WTC11 (cell line): Measurements from ENCODE around the gene ZNF205. TPM values are rescaled to one million over a fixed set of nuclear protein-coding genes. Genes with fewer than 3 reads are reported as not detected.
A peak's percentile ranks its signal among the peaks of the same experiment; 100 is the strongest.

Experiments
- ATAC-seq: fragments of 200-7000 bp; cut with Tn5 transposase; 2 replicates; pipeline ENCODE4 v1.10.0; 2021; ENCODE audit warnings: mild to moderate bottlenecking, moderate library complexity
- CTCF ChIA-PET: fragments of 300-600 bp; sonication (Branson Sonifier 250); formaldehyde crosslinking; loops from one replicate; lab custom pipeline; 2021; ENCODE audit warnings: antibody characterized with exemption; lab: Charles Lee
- POLR2A ChIA-PET: fragments of 350-600 bp; sonication (Branson Sonifier 250); formaldehyde crosslinking; loops from one replicate; lab custom pipeline; 2021; ENCODE audit warnings: antibody characterized with exemption; lab: Charles Lee
- DNase-seq: peaks from one replicate; pipeline ENCODE4 v3.0.0; 2021; ENCODE audit warnings: low spot score
- H3K27ac Mint-ChIP-seq: 2 replicates; pipeline ENCODE4 v1.8.0; 2021; ENCODE audit warnings: mixed read lengths
- H3K27me3 Mint-ChIP-seq: 2 replicates; pipeline ENCODE4 v1.8.0; 2021; ENCODE audit warnings: low read depth, mild to moderate bottlenecking, moderate library complexity, mixed read lengths
- H3K36me3 Mint-ChIP-seq: 2 replicates; pipeline ENCODE4 v1.8.0; 2021; ENCODE audit warnings: mixed read lengths
- H3K4me1 Mint-ChIP-seq: 2 replicates; pipeline ENCODE4 v1.8.0; 2022; ENCODE audit warnings: mixed read lengths
- H3K4me3 Mint-ChIP-seq: 2 replicates; pipeline ENCODE4 v1.8.0; 2021; ENCODE audit warnings: mild to moderate bottlenecking, moderate library complexity, mixed read lengths
- H3K9me3 Mint-ChIP-seq: 2 replicates; pipeline ENCODE4 v1.8.0; 2021; ENCODE audit warnings: mixed read lengths
- ARID4B ChIP-seq: sonication (generic); formaldehyde crosslinking; IDR thresholded peaks from 2 replicates; pipeline ENCODE4 v1.8.0; 2023; ENCODE audit warnings: missing genetic modification reagents, mild to moderate bottlenecking, borderline replicate concordance
- CREM ChIP-seq: sonication (generic); formaldehyde crosslinking; IDR thresholded peaks from 2 replicates; pipeline ENCODE4 v1.8.1; 2022; ENCODE audit warnings: mild to moderate bottlenecking, missing genetic modification reagents, moderate library complexity
- ELF4 ChIP-seq: sonication (generic); formaldehyde crosslinking; IDR thresholded peaks from 2 replicates; pipeline ENCODE4 v1.8.1; 2022; ENCODE audit warnings: low read depth, mild to moderate bottlenecking, moderate library complexity, missing genetic modification reagents
- ETV6 ChIP-seq: sonication (generic); formaldehyde crosslinking; IDR thresholded peaks from 2 replicates; pipeline ENCODE4 v1.8.1; 2022; ENCODE audit warnings: mild to moderate bottlenecking, missing genetic modification reagents
- FOXK1 ChIP-seq: sonication (generic); formaldehyde crosslinking; IDR thresholded peaks from 2 replicates; pipeline ENCODE4 v1.8.0; 2022; ENCODE audit warnings: mild to moderate bottlenecking, moderate library complexity, missing genetic modification reagents
- FOXP1 ChIP-seq: sonication (generic); formaldehyde crosslinking; IDR thresholded peaks from 2 replicates; pipeline ENCODE4 v1.8.0; 2022; ENCODE audit warnings: missing genetic modification reagents, mild to moderate bottlenecking, moderate library complexity, borderline replicate concordance
- MAX ChIP-seq: sonication (generic); formaldehyde crosslinking; IDR thresholded peaks from 2 replicates; pipeline ENCODE4 v1.8.0; 2022; ENCODE audit warnings: mild to moderate bottlenecking, missing genetic modification reagents
- MXD4 ChIP-seq: fragments of 250-450 bp; sonication (Bioruptor Pico); IDR thresholded peaks from 2 replicates; pipeline ENCODE4 v1.8.0; 2021; ENCODE audit warnings: mild to moderate bottlenecking, moderate library complexity, borderline replicate concordance
- OVOL2 ChIP-seq: fragments of 250-450 bp; sonication (Bioruptor Pico); IDR thresholded peaks from 2 replicates; pipeline ENCODE4 v1.9.0; 2021; ENCODE audit warnings: mild to moderate bottlenecking, borderline replicate concordance
- RELA ChIP-seq: sonication (generic); formaldehyde crosslinking; IDR thresholded peaks from 2 replicates; pipeline ENCODE4 v1.8.1; 2022; ENCODE audit warnings: missing genetic modification reagents, mild to moderate bottlenecking, borderline replicate concordance
- USF1 ChIP-seq: sonication (generic); formaldehyde crosslinking; IDR thresholded peaks from 2 replicates; pipeline ENCODE4 v1.8.0; 2022; ENCODE audit warnings: mild to moderate bottlenecking, missing genetic modification reagents
- USF2 ChIP-seq: sonication (generic); formaldehyde crosslinking; IDR thresholded peaks from 2 replicates; pipeline ENCODE4 v1.8.1; 2023; ENCODE audit warnings: mild to moderate bottlenecking, missing genetic modification reagents, moderate library complexity
- ZBTB21 ChIP-seq: sonication (generic); formaldehyde crosslinking; IDR thresholded peaks from 2 replicates; pipeline ENCODE4 v1.8.1; 2023; ENCODE audit warnings: mild to moderate bottlenecking, missing genetic modification reagents, borderline replicate concordance
- ZNF219 ChIP-seq: sonication (generic); formaldehyde crosslinking; IDR thresholded peaks from 2 replicates; pipeline ENCODE4 v1.8.0; 2023; ENCODE audit warnings: missing genetic modification reagents, mild to moderate bottlenecking, borderline replicate concordance
- ZNF317 ChIP-seq: sonication (generic); formaldehyde crosslinking; IDR thresholded peaks from 2 replicates; pipeline ENCODE4 v1.8.1; 2023; ENCODE audit warnings: low read depth, mild to moderate bottlenecking, moderate library complexity, missing genetic modification reagents, borderline replicate concordance
- ZNF396 ChIP-seq: fragments of 250-450 bp; sonication (Bioruptor Pico); IDR thresholded peaks from 2 replicates; pipeline ENCODE4 v1.8.0; 2021; ENCODE audit warnings: mild to moderate bottlenecking, moderate library complexity, borderline replicate concordance
- ZNF416 ChIP-seq: fragments of 250-450 bp; sonication (Bioruptor Pico); IDR thresholded peaks from 2 replicates; pipeline ENCODE4 v1.9.0; 2021; ENCODE audit warnings: mild to moderate bottlenecking, inconsistent platforms
- ZNF425 ChIP-seq: fragments of 250-450 bp; sonication (Bioruptor Pico); conservative IDR thresholded peaks from 2 replicates; pipeline ENCODE4 v1.9.0; 2021; ENCODE audit warnings: mild to moderate bottlenecking
- total RNA-seq: library from RNA; stranded (reverse); gene quantifications from 3 replicates; pipeline ENCODE4 v1.2.3, GENCODE V29; 2021

Gene ZNF205
- total RNA-seq, 1 experiment from 2014 or later = 22.7 TPM

- TF ChIP-seq USF2 (CRISPR knock-in tag) = 0 out of 2 replicates have a peak, but pooled peaks have one; percentile 10
- TF ChIP-seq ARID4B (CRISPR knock-in tag) = peak; percentile 43; the same call in 1 of the 2 replicates
- no peak for TF ChIP-seq ZNF425 (CRISPR knock-in tag)
- TF ChIP-seq ZNF396 (CRISPR knock-in tag) = no peak
- no peak for TF ChIP-seq ZBTB21 (CRISPR knock-in tag)
- TF ChIP-seq ZNF219 (CRISPR knock-in tag) = no peak
Observed at GRCh38 chr16:3150346-3151218, 38.2 kb downstream of the ZNF205 start (continued).

- TF ChIP-seq MAX (CRISPR knock-in tag) (no peak), OVOL2 (CRISPR knock-in tag) (no peak), ELF4 (CRISPR knock-in tag) (no peak), ETV6 (CRISPR knock-in tag) (no peak)
- TF ChIP-seq, all 79 proteins: peak for 0
- Mint-ChIP-seq H3K4me1 (peaks cover 7% of the 10 kb centered on the region), H3K36me3 (no peaks in the 10 kb centered on the region), H3K9me3 (no peaks in the 10 kb centered on the region), H3K27me3 (peaks cover 38% of the 10 kb centered on the region), H3K4me3 (peak overlapping the region; percentile 93), H3K27ac (peak overlapping the region; percentile 94)
- POLR2A ChIA-PET = interaction anchor here (5.9 kb wide), 1 partner anchor 20 kb away, joined by 46 read pairs; no protein-coding TSS in a partner anchor
- ATAC-seq (no peak), DNase-seq (no peak)
- CTCF ChIA-PET = interaction anchor here (0.5 to 4.7 kb wide), 15 partner anchors 9 to 292 kb away, joined by 3 to 75 read pairs (median 12); partner anchors contain the start of genes NAA60, OR1F1, ZNF213 and ZNF597
Observed at GRCh38 chr16:3152027-3152276, 39.6 kb downstream of the ZNF205 start.

GRCh38 chr16:3152277-3152990, 40.0 kb downstream of the ZNF205 start:
- Mint-ChIP-seq H3K4me3 (peak overlapping the region; percentile 93), H3K27ac (peak overlapping the region; percentile 94), H3K36me3 (no peaks in the 10 kb centered on the region), H3K9me3 (no peaks in the 10 kb centered on the region), H3K27me3 (peaks cover 43% of the 10 kb centered on the region), H3K4me1 (peaks cover 7% of the 10 kb centered on the region)
- CTCF ChIA-PET = interaction anchor here (0.5 to 4.7 kb wide), 17 partner anchors 8 to 291 kb away, joined by 3 to 75 read pairs (median 7); partner anchors contain the start of genes NAA60, OR1F1, ZNF213 and ZNF597
- POLR2A ChIA-PET = interaction anchor here (0.6 to 5.9 kb wide), 2 partner anchors 20 to 1699 kb away, joined by 4 to 46 read pairs; no protein-coding TSS in a partner anchor
- DNase-seq (peak; percentile 98), ATAC-seq (peak; percentile 6)
- no peak for TF ChIP-seq RELA
- TF ChIP-seq FOXK1 (CRISPR knock-in tag) = 0 out of 2 replicates have a peak, but pooled peaks have one; percentile 40
- no peak for TF ChIP-seq ZNF416
- TF ChIP-seq CREM (CRISPR knock-in tag) = peak; percentile 69; the same call in 1 of the 2 replicates
- no peak for TF ChIP-seq MXD4
- peak; percentile 79 for TF ChIP-seq MAX (CRISPR knock-in tag)
- 0 out of 2 replicates have a peak, but pooled peaks have one; percentile 5 for TF ChIP-seq ZNF317 (CRISPR knock-in tag)
- TF ChIP-seq FOXP1 = peak; percentile 19; the same call in 1 of the 2 replicates
- TF ChIP-seq USF1 (CRISPR knock-in tag) = peak; percentile 50; the same call in 1 of the 2 replicates
